ENCODE results near the gene FBXO34.

DNA sequence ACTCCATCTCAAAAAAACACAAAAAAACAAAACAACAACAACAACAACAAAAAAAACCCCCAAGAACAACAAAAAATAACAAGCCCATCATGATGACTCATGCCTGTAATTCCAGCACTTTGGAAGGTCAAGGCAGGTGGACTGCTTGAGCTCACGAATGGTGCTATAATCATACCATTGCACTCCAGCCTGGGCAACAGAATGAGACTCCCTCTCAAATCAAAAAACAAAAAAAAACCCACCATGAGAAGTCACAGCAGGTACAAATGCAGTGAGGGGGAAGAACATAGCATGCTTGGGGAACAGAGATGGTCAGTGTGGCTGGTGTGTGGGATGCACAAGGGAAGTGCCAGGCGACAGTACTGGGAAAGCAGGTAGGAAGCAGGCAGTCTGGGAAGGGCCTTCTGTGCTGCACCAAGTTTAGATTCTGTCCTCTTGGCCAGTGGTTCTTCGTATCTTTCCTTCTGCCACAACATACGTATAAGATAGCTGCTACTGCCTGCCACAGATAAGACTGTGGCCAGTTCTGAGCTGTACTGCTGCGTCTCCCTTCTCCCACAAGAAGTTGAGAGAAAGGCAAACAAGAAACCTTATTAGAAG, 112.4 kb downstream of the FBXO34 start:
- no peak for TF ChIP-seq CTCF (IDR thresholded peaks at IDR 0.05)
- TF ChIP-seq POLR2A (IDR thresholded peaks at IDR 0.05) = no peak
- TF ChIP-seq POLR2AphosphoS5 (IDR thresholded peaks at IDR 0.05) = no peak
